ENCODE data around the gene KPNA6. TPM values are rescaled to one million over a fixed set of nuclear protein-coding genes. Genes with fewer than 3 reads are reported as not detected.

KPNA6 gene
- total and polyA plus RNA-seq, 2 of the 13 experiments (the other 11 are each of a cell fraction or from before 2014, with no cell fraction given) = 22.0 to 47.5 TPM

DNA sequence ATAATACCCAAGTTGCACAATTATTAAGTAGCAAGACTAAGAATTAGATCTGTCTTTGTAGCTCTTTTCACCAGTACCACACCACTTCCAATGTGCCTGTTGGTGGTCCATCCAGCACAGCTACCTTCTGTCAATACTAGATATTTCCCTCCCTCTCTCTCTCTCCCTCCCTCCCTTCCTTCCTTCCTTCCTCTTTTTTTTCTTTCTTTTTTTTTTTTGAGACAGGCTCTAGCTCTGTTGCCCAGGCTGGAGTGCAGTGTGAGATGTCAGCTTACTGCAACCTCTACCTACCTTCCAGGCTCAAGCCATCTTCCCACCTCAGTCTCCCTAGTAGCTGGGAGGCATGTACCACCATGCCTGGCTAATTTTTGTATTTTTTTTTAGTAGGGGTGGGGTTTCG lies 21.1 kb downstream of the KPNA6 start:
- no peak overlapping the region for H3K27ac ChIP-seq (ENCODE audit: extremely low read length, insufficient read depth, low read length)
- BruUV-seq (replicated peaks) = no TSS peak
- no peak for ATAC-seq
- in situ Hi-C loops (cut with HindIII; ENCODE audit: extremely low pct_ligation_motif_present, low pct_unique_long_range_greater_than_20kb) = no loop called here
- no peak overlapping the region for H2AFZ ChIP-seq (ENCODE audit: low read length)
- peaks cover 73% of the 10 kb centered on the region for H3K79me2 ChIP-seq (ENCODE audit: insufficient read depth, low read length)
- no peak overlapping the region for H3K9ac ChIP-seq (ENCODE audit: insufficient read depth, low read depth, low read length)
- ChIA-PET POLR2A (interaction anchor here (0.5 kb wide), 1 partner anchor 113 kb away, joined by 3 read pairs; no protein-coding TSS in a partner anchor), CTCF (ENCODE audit: low intra/inter-chr PET ratio, low total read pairs) (no interaction called here)
- no peaks in the 10 kb centered on the region for H3K27me3 ChIP-seq (ENCODE audit: control insufficient read depth in 1 of 2, insufficient read depth in 2 of 2, low read length in 2 of 2)
- no peaks in the 10 kb centered on the region for H3K9me3 ChIP-seq (ENCODE audit: low read length)
- peaks cover 4 to 5% of the 10 kb centered on the region in 2 experiments; a peak in 3 of 5 replicates for H3K36me3 ChIP-seq (replicated peaks in 1 of 2; ENCODE audit: control insufficient read depth in 1 of 2, insufficient read depth in 2 of 2, low read length in 2 of 2)
- WGBS (ENCODE audit: low lambda C conversion rate) = 100% methylated on average over 1 of the region's 1 CpG
- no peak for DNase-seq (ENCODE audit: low spot score)
- FAIRE-seq = no peak
- intact Hi-C loops (cut with micrococcal nuclease; ENCODE audit: unreplicated experiment) = no loop called here
- no peak overlapping the region for H3K4me3 ChIP-seq (replicated peaks in 1 of 3; ENCODE audit: insufficient read depth in 1 of 3, low read depth in 2 of 3, low read length in 3 of 3)
- H3K4me2 ChIP-seq (ENCODE audit: low read depth, low read length) = no peak overlapping the region
- peaks cover 20% of the 10 kb centered on the region for H3K4me1 ChIP-seq (ENCODE audit: insufficient read depth, low read length)
- H4K20me1 ChIP-seq (ENCODE audit: insufficient read depth, low read length) = peaks cover 11% of the 10 kb centered on the region
- TF ChIP-seq DPF2 (CRISPR knock-in tag; IDR thresholded peaks at IDR 0.05; ENCODE audit: borderline replicate concordance, low read depth) = no peak
- no peak for TF ChIP-seq CHCHD3 (CRISPR knock-in tag; IDR thresholded peaks at IDR 0.05)
- TF ChIP-seq, protein P1, sequence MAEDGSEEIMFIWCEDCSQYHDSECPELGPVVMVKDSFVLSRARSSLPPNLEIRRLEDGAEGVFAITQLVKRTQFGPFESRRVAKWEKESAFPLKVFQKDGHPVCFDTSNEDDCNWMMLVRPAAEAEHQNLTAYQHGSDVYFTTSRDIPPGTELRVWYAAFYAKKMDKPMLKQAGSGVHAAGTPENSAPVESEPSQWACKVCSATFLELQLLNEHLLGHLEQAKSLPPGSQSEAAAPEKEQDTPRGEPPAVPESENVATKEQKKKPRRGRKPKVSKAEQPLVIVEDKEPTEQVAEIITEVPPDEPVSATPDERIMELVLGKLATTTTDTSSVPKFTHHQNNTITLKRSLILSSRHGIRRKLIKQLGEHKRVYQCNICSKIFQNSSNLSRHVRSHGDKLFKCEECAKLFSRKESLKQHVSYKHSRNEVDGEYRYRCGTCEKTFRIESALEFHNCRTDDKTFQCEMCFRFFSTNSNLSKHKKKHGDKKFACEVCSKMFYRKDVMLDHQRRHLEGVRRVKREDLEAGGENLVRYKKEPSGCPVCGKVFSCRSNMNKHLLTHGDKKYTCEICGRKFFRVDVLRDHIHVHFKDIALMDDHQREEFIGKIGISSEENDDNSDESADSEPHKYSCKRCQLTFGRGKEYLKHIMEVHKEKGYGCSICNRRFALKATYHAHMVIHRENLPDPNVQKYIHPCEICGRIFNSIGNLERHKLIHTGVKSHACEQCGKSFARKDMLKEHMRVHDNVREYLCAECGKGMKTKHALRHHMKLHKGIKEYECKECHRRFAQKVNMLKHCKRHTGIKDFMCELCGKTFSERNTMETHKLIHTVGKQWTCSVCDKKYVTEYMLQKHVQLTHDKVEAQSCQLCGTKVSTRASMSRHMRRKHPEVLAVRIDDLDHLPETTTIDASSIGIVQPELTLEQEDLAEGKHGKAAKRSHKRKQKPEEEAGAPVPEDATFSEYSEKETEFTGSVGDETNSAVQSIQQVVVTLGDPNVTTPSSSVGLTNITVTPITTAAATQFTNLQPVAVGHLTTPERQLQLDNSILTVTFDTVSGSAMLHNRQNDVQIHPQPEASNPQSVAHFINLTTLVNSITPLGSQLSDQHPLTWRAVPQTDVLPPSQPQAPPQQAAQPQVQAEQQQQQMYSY (CRISPR knock-in tag; IDR thresholded peaks at IDR 0.05) = no peak
- TF ChIP-seq ZNF350 (CRISPR knock-in tag; IDR thresholded peaks at IDR 0.05; ENCODE audit: borderline replicate concordance, low read depth) = no peak
- no peak for TF ChIP-seq POLR2AphosphoS5 (IDR thresholded peaks at IDR 0.05; ENCODE audit: low read depth, low read length)
- TF ChIP-seq ZNF17 (CRISPR knock-in tag; IDR thresholded peaks at IDR 0.05) = no peak
- no peak for TF ChIP-seq HOXD1 (CRISPR knock-in tag; IDR thresholded peaks at IDR 0.05)
- TF ChIP-seq TAF1 (CRISPR knock-in tag; IDR thresholded peaks at IDR 0.05) = no peak
- TF ChIP-seq, protein P2, sequence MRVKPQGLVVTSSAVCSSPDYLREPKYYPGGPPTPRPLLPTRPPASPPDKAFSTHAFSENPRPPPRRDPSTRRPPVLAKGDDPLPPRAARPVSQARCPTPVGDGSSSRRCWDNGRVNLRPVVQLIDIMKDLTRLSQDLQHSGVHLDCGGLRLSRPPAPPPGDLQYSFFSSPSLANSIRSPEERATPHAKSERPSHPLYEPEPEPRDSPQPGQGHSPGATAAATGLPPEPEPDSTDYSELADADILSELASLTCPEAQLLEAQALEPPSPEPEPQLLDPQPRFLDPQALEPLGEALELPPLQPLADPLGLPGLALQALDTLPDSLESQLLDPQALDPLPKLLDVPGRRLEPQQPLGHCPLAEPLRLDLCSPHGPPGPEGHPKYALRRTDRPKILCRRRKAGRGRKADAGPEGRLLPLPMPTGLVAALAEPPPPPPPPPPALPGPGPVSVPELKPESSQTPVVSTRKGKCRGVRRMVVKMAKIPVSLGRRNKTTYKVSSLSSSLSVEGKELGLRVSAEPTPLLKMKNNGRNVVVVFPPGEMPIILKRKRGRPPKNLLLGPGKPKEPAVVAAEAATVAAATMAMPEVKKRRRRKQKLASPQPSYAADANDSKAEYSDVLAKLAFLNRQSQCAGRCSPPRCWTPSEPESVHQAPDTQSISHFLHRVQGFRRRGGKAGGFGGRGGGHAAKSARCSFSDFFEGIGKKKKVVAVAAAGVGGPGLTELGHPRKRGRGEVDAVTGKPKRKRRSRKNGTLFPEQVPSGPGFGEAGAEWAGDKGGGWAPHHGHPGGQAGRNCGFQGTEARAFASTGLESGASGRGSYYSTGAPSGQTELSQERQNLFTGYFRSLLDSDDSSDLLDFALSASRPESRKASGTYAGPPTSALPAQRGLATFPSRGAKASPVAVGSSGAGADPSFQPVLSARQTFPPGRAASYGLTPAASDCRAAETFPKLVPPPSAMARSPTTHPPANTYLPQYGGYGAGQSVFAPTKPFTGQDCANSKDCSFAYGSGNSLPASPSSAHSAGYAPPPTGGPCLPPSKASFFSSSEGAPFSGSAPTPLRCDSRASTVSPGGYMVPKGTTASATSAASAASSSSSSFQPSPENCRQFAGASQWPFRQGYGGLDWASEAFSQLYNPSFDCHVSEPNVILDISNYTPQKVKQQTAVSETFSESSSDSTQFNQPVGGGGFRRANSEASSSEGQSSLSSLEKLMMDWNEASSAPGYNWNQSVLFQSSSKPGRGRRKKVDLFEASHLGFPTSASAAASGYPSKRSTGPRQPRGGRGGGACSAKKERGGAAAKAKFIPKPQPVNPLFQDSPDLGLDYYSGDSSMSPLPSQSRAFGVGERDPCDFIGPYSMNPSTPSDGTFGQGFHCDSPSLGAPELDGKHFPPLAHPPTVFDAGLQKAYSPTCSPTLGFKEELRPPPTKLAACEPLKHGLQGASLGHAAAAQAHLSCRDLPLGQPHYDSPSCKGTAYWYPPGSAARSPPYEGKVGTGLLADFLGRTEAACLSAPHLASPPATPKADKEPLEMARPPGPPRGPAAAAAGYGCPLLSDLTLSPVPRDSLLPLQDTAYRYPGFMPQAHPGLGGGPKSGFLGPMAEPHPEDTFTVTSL (CRISPR knock-in tag; IDR thresholded peaks at IDR 0.05; ENCODE audit: borderline replicate concordance) = no peak
- TF ChIP-seq, protein P3, sequence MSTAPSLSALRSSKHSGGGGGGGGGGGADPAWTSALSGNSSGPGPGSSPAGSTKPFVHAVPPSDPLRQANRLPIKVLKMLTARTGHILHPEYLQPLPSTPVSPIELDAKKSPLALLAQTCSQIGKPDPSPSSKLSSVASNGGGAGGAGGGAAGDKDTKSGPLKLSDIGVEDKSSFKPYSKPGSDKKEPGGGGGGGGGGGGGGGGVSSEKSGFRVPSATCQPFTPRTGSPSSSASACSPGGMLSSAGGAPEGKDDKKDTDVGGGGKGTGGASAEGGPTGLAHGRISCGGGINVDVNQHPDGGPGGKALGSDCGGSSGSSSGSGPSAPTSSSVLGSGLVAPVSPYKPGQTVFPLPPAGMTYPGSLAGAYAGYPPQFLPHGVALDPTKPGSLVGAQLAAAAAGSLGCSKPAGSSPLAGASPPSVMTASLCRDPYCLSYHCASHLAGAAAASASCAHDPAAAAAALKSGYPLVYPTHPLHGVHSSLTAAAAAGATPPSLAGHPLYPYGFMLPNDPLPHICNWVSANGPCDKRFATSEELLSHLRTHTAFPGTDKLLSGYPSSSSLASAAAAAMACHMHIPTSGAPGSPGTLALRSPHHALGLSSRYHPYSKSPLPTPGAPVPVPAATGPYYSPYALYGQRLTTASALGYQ (CRISPR knock-in tag; IDR thresholded peaks at IDR 0.05) = no peak
- TF ChIP-seq, protein P4, sequence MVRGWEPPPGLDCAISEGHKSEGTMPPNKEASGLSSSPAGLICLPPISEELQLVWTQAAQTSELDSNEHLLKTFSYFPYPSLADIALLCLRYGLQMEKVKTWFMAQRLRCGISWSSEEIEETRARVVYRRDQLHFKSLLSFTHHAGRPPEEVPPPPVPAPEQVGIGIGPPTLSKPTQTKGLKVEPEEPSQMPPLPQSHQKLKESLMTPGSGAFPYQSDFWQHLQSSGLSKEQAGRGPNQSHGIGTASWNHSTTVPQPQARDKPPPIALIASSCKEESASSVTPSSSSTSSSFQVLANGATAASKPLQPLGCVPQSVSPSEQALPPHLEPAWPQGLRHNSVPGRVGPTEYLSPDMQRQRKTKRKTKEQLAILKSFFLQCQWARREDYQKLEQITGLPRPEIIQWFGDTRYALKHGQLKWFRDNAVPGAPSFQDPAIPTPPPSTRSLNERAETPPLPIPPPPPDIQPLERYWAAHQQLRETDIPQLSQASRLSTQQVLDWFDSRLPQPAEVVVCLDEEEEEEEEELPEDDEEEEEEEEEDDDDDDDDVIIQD (CRISPR knock-in tag; IDR thresholded peaks at IDR 0.05; ENCODE audit: low read depth) = no peak
- TF ChIP-seq ZNF607 (CRISPR knock-in tag; IDR thresholded peaks at IDR 0.05; ENCODE audit: borderline replicate concordance) = no peak
